ENCODE measurements around the gene ACOT8.
A peak's percentile ranks its signal among the peaks of the same experiment; 100 is the strongest.
"Not testable (repeated sequence)": the region's sequence is repeated elsewhere in the genome, so short reads cannot be mapped to it uniquely, and the experiment has no call there.

Gene ACOT8

DNA sequence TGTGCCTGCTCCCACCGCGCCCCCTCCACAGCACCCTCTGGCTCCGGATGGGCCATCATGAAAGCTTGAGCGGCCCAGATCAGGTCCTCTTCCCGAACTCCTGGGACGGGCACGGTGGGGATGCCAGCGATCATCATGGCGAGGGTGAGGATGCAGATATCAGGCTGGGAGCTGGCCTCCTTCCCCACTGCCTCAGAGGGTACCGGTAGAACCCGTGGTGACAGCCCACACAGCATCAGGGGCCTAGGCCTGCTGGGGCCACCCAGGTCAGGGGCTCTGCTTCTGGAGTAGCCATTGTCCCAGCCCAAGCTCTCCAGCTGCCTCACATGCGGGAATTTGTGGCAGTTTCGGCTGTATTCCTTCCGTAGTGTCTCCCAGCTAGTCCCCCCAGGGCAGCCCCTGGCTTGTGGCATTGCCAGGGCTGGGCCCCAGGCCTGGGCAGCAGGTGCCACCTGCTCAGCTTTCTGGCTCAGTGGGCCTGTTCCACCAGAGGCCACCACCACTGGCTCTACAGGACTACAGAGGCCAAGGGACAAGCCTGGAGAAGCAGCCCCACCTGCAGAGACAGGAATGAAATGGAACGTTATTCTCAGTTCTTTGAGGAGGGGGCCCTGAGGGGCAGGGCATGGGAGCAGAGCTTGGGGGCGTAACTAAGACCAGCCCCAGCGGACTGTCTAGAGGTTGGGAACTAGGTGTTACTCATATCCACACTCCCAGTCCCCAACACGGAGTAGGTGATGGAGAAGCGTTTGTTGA lies 29.6 kb upstream of the ACOT8 start:
- no peak for DNase-seq

GRCh38 chr20:45883100-45883469 lies 25.9 kb upstream of the ACOT8 start:
- no peak for DNase-seq

DNA sequence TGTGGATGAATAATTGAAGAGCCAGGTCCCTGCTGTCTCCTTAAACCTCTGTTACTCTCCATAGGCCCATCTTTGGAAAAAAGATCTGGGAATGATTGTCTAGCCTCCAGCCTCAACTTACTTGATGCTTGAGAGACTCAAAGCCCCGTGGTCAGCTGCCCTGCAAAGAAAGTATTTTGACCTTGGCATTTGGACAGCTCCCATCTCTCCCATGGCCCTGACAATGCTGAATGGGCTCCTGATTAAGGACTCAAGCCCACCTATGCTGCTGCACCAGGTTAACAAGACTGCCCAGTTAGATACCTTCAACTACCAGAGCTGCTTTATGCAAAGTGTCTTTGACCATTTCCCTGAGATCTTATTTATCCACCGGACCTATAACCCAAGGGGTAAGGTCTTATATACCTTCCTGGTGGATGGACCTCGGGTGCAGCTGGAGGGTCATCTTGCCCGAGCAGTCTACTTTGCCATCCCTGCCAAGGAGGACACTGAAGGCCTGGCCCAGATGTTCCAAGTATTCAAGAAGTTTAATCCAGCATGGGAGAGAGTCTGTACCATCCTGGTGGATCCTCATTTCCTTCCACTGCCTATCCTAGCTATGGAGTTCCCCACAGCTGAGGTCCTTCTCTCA lies 25.4 kb upstream of the ACOT8 start:
- DNase-seq: no peak

- DNase-seq: peak; percentile 97
Observed at GRCh38 chr20:45880988-45881788, 24.0 kb upstream of the ACOT8 start, which contains the start of gene ZSWIM1. Gene ZSWIM1, plus strand, starts transcription at chr20:45881227. Its CDS starts 1,366 bp downstream, at chr20:45882593.

DNA sequence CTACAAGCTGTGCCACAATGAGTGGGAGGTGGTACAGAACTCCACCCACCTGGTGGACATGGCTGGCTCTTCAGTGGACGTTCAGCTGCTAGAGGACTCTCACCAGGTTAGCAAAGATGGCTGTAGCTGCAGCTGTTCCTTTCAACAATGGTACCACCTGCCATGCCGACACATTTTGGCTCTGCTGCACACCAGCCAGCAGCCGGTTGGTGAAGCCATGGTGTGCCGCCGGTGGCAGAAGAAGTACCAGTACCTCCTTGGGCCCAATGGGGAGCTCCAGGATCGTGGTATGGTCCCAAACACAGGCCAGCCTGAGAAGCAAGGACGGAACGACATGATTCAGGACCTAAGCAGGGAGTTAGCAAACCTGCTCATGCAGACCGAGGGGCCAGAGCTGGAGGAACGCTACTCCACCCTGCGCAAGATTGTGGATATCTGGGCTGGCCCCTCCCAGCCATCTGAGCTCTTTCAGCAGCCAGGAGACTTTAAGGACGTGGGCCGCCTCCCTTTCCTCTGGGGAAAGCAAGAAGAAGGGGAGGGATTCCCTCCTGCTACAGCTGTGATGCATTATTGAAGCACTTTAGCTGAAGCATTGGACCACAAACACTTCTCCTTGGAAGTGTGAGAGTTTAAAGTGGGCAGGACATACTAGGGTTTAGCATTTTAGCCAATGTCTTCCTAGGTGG lies 21.0 kb upstream of the ACOT8 start:
- DNase-seq: no peak

DNA sequence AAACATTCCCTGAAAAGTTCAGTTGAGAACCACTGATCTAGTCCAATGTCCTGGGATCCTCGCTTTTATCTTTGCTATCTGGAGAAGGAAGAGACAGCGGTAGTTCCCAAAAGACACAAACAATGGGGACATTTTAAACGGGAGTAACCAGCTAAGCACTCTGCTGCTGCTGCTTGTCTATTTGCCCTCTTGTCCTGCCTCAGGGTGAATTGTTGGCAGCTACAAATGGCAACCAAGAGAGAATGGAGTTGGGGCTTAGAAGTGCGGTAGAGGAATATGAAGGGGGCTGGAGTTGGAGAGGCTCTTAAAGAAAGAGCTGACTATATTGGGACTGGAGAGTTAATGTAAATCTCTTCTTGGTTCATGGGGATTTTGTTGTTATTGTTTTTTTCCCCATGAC lies 17.4 kb upstream of the ACOT8 start:
- DNase-seq: no peak

GRCh38 chr20:45874104-45874481 lies 16.9 kb upstream of the ACOT8 start:
- DNase-seq: not testable (repeated sequence)

DNA sequence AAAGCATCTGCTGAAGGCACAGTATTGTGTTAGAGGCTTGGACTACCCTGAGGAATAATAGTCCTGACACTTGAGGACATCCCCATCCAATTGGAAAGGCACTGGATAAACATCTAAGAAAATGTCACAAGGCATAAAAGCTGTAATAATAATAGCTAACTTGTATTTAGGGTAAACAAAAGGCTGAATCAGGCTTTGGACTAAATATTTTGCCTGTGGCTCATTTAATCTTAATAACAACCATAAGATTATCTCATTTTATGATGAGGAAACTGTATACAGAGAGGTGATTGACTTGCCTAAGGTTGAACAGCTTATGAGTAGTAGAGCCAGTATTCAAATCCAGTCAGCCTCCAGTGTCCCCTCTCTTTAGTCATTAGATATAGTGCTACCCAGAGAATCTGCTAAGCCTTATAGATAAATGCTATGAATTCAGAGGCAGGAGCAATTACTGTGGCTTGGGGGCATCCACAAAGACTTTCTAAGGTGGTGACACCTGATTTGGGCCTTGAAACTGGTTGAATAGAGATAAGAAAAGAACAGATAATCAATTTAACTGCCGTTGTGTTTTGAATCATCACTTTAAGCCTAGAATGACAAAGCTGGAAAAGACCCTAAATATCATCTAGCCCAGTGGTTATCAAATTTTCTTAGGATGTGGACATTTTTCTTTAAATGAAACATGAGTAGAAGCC lies 16.4 kb upstream of the ACOT8 start:
- no peak for DNase-seq

- no peak for DNase-seq
Observed at GRCh38 chr20:45872626-45873025, 15.4 kb upstream of the ACOT8 start.

DNA sequence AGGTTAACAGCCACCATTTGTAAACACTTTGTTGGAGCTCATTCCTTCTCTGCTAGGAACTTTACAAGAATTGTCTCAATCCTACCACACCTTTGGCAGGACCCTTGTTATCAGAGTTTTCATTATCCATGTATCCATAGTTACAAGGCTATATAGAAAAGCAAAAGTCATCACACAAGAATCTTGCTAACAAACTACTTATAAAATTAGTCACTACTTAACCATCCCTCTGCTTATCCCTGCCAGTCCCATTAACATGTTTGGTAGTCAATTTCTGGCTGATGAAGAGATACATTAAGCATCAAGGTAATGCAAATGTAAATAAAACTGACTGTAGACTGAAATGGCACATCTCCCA lies 10.6 kb upstream of the ACOT8 start:
- no peak for DNase-seq

DNA sequence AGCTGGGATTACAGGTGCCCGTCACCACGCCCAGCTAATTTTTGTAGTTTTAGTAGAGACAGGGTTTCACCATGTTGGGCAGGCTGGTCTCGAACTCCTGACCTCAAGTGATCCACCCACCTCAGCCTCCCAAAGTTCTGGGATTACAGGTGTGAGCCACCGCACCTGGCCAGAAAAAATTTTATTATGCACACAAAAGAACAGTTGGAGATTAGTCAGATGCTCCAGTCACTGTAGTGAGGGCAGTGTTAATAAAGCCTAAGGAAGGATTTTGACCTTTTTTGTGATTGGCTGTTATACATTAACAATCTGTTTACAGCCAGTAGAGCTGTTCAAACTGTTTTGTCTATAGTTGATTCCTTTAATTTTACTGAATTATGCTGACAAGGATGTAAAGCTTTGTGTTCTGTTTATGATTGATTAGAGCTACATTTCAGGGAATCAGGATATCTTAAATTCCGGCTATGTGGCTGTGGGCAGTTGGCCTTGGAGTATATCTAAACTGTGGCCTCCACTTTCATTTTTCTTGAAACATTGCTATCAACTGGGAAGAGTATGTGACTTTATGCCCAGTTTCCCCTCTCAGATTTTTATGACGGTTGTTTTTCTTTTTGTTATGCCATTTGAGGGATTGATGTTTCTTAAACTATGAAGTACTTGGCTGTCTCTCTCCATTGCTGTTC lies 10.1 kb upstream of the ACOT8 start:
- DNase-seq: no peak

DNA sequence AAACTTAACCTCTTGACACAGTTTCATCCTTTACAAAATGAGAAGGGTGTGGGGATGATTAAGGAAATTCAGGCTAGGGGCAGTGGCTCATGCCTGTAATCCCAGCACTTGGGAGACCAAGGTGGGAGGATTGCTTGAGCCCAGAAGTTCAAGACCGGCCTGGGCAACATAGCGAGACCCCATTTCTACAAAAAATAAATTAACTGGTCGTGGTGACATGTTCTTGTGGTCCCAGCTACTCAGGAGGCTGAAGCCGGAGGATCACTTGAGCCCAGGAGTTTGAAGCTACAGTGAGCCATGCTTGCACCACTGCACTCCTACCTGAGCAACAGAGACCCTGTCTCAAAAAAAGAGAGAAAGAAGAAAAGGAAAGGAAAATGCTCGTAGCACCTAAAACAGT lies 9.3 kb upstream of the ACOT8 start:
- DNase-seq: no peak

DNA sequence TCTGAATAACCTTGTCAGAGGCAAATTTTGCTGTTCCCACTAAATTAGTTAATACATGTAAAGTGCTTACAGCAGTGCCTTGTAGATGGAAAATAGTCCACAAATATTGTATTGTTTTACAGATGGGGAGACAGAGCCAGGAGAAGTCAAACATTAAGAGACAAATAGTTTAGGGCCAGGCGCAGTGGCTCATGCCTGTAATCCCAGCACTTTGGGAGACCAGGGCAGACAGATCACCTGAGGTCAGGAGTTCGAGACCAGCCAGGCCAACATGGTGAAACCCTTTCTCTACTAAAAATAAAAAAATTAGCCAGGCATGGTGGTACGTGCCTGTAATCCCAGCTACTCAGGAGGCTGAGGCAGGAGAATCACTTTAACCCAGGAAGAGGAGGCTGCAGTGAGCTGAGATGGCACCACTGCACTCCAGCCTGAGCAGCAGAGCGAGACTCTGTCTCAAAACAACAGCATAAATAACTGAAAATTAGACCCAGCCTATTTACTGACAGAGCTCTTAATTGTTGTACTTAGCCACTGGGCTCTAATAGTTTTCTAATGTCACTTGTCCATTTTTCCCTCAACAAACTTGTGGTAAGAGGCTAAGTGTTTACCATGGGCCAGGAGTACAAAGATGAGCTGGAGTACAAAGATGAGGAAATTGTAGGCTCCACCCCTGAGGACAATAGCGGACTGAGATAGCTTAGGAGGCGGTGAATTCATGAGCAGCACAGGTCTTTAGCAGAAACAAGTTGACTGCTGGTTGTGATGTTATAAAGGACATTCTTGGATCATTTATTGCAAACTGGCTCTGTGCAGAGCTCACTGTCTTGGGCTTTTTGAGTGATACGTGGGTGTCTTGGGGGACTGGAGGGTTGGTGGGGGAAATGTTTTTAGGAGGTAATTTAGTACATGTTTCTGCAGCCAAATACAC lies 6.6 kb upstream of the ACOT8 start:
- DNase-seq: no peak

DNA sequence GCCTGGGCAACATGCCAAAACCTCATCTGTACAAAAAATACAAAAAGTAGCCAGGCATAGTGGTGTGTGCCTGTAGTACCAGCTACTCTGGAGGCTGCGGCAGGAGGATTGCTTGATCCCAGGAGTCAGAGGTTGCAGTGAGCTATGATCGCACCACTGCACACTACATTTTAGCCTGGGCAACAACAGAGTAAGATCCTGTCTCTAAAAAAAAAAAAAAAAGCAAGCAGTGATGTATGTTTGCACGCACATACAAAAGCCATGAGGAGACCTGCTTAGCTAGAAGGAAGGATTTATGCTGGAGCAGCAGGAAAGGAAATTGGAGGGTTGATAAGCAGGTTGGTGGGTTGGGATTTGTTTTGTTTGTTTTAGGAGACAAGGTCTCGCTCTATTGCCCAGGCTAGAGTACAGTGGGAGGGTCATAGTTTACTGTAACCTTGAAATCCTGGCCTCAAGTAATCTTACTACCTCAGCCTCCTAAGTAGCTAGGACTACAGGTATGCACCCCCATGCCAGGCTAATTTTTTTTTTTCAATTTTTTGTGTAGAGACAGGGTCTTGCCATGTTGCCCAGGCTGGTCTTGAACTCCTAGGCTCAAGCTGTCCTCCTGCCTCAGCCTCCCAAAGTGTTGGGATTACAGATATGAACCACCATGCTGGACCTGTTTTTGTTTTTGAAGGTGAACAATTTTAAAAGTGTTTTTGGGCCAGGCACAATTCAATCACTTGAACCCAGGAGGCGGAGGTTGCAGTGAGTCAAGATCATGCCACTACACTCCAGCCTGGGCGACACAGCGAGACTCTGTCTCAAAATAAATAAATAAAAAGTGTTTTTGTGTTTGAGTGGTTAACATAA lies 4.3 kb upstream of the ACOT8 start:
- no peak for DNase-seq

DNA sequence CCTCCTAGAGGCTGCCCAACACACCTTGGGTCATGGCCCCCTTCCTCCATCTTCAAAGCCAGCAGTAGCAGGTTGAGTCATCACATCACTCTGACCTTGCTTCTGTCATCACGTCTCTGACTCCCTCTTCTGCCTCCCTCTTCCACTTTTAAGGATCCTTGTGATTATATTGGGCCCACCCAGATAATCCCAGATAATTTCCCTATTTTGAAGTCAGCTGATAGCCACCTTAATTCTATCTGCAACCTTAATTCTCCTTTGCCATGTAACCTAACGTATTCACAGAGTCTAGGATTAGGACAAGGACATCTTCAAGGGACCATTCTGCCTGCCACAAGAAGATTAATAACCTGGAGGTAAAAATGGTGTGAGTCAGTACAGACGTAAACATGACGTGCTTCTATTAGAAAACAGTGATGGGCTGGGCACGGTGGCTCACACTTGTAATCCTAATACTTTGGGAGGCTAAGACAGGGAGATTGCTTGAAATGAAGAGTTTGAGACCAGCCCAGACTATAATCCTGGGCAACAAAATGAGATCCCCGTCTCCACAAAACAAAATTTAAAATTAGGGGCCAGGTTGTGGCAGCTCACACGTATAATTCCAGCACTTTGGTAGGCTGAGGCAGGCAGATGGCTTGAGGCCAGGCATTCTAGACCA lies 3.5 kb upstream of the ACOT8 start:
- no peak for DNase-seq

DNA sequence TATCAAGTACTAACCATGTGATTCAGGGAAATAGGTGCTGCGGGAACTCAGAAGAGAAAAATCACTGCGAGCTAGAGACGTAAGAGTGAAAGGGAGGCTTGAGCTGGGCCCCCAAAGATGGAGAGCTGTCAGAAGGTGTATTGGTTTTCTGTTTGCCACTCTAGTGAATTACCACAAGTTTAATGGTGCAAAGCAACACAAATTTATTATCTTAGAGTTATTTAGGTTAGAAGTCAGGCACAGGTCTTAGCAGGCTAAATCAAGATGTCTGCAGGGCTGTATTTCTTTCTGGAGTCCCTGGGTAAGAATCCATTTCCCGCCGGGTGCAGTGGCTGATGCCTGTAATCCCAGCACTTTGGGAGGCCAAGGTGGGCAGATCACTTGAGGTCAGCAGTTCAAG lies 2.7 kb upstream of the ACOT8 start:
- no peak for DNase-seq

GRCh38 chr20:45857882-45858216 lies 657 bp upstream of the ACOT8 start:
- DNase-seq: peak; percentile 39

- DNase-seq: no peak
Observed at GRCh38 chr20:45853484-45853883, 3.7 kb downstream of the ACOT8 start.

DNA sequence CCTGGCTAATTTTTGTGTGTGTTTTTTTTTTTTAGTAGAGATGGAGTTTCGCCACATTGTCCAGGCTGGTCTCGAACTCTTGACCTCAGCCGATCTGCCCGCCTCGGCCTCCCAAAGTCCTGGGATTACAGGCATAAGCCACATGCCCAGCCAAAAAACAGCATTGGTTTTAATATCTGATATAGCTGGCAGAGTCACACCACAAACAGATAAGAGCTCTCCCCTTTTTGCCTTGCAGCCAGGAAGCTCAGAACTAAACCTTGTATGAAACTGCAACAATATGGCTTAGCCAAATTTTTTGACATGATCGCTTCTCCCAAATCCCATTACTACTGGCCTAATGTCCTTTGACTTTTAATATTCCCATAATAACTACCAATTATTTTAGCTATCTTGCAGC lies 4.9 kb downstream of the ACOT8 start:
- DNase-seq: no peak

DNA sequence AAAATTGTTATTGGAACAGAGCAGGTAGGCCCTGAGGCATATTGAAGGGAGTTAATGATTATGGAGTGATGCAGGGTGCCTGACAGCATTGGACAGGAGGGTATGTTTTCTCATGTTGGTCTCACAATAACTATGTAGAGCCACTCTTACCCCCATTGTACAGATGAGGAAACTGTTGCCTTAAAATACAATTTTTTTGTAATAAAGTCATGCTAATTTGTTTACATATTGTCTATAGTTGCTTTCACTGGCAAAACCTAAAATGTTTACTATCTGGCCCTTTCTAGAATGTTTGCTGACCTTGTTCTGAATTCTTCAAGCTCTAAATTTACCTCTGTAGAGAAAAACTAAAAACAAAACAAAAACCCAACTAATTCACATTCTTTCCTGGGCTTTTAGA lies 5.7 kb downstream of the ACOT8 start:
- DNase-seq: no peak
